ENCODE results near the gene P3H3. TPM values are rescaled to one million over a fixed set of nuclear protein-coding genes. Genes with fewer than 3 reads are reported as not detected.

P3H3 gene
- total RNA-seq, 4 donors from 2014 or later, result 5.0 to 30.5 (median 14.3) TPM

DNA sequence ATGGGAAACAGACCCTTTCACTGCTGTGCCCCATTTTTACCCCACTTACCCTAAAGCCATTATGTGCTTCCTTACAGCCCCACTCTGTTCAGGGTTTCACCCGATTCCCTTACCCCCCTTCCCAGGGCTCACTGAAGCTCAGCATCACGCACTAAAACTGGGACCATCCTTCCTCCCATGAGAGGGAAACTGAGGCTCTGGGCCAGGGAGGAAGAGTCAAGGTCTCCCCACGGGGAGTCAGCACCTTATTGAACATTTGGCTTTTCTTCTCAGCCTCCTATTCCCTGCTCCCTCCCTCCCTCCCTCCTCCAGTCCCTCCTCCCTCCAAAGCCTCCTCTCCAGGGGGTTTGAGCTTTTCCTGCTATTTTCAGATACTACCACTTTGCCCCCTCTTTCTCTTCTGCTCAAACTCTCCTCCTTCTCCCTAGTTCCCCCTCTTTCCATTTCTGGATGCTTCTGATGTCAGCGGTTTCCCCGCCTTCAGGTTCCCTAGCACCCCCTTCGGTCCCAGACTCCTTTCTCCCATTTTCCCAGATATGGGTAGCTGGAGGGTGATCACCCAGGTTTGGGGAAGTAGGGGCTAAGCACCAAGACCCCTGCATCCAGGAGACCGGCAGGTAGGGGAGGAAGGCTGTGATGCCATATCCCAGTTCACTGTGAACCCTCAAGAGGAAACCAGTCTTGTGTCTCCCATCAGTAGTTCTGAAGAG, 5.6 kb upstream of the P3H3 start:
- DNase-seq (ENCODE audit: low spot score in 2 of 2), result no peak
- TF ChIP-seq POLR2AphosphoS5 (IDR thresholded peaks at IDR 0.05) (no peak), CTCF (IDR thresholded peaks at IDR 0.05) (no peak), EP300 (IDR thresholded peaks at IDR 0.05) (no peak), POLR2A (IDR thresholded peaks at IDR 0.05) (no peak)
- 58% methylated on average over 7 of the region's 7 CpGs for WGBS
- Histone ChIP-seq H3K36me3 (no peaks in the 10 kb centered on the region), H3K4me1 (peaks cover 33% of the 10 kb centered on the region), H3K9me3 (no peaks in the 10 kb centered on the region), H3K4me3 (no peak overlapping the region), H3K27me3 (peaks cover 42% of the 10 kb centered on the region), H3K27ac (no peak overlapping the region)

- Histone ChIP-seq H3K36me3 (no peaks in the 10 kb centered on the region), H3K4me3 (no peak overlapping the region), H3K9me3 (no peaks in the 10 kb centered on the region), H3K27ac (no peak overlapping the region), H3K27me3 (peaks cover 42% of the 10 kb centered on the region), H3K4me1 (peaks cover 41% of the 10 kb centered on the region)
- no peak for DNase-seq (ENCODE audit: low spot score in 2 of 2)
- TF ChIP-seq CTCF (IDR thresholded peaks at IDR 0.05) (no peak), POLR2A (IDR thresholded peaks at IDR 0.05) (no peak), EP300 (IDR thresholded peaks at IDR 0.05) (no peak), POLR2AphosphoS5 (IDR thresholded peaks at IDR 0.05) (no peak)
- WGBS, result 66% methylated on average over 6 of the region's 12 CpGs
Measured at GRCh38 chr12:6823182-6824084, 4.8 kb upstream of the P3H3 start.

DNA sequence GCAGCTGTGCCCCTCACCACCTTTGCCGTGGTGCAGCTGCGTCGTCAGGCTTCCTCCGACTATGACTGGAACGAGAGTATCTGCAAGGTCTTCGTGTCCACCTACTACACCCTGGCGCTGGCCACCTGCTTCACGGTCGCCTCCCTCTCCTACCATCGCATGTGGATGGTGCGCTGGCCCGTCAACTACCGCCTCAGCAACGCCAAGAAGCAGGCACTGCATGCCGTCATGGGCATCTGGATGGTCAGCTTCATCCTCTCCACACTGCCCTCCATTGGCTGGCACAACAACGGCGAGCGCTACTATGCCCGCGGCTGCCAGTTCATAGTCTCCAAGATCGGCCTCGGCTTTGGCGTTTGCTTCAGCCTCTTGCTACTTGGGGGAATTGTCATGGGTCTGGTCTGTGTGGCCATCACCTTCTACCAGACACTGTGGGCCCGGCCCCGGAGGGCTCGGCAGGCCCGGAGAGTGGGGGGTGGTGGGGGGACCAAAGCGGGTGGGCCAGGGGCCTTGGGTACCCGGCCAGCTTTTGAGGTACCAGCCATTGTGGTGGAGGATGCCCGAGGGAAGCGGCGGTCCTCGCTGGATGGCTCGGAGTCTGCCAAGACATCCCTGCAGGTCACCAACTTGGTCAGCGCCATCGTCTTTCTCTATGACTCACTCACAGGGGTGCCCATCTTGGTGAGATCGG, 4.0 kb upstream of the P3H3 start:
- WGBS, result 85% methylated on average over 28 of the region's 37 CpGs
- peaks cover 47% of the 10 kb centered on the region for H3K4me1 ChIP-seq
- no peak for DNase-seq (ENCODE audit: low spot score in 2 of 2)
- H3K4me3 ChIP-seq, result no peak overlapping the region
- H3K36me3 ChIP-seq, result no peaks in the 10 kb centered on the region
- no peak for TF ChIP-seq POLR2AphosphoS5 (IDR thresholded peaks at IDR 0.05)
- TF ChIP-seq POLR2A (IDR thresholded peaks at IDR 0.05), result no peak
- TF ChIP-seq EP300 (IDR thresholded peaks at IDR 0.05), result no peak
- TF ChIP-seq CTCF (IDR thresholded peaks at IDR 0.05), result no peak
- no peaks in the 10 kb centered on the region for H3K9me3 ChIP-seq
- peaks cover 42% of the 10 kb centered on the region for H3K27me3 ChIP-seq
- H3K27ac ChIP-seq, result no peak overlapping the region

GRCh38 chr12:6824901-6825381, 3.3 kb upstream of the P3H3 start:
- peaks cover 42% of the 10 kb centered on the region for H3K27me3 ChIP-seq
- no peak overlapping the region for H3K4me3 ChIP-seq
- TF ChIP-seq POLR2AphosphoS5 (IDR thresholded peaks at IDR 0.05) (no peak), POLR2A (IDR thresholded peaks at IDR 0.05) (no peak), CTCF (IDR thresholded peaks at IDR 0.05) (no peak), EP300 (IDR thresholded peaks at IDR 0.05) (no peak)
- H3K9me3 ChIP-seq, result no peaks in the 10 kb centered on the region
- 45% methylated on average over 12 of the region's 12 CpGs for WGBS
- H3K27ac ChIP-seq, result no peak overlapping the region
- no peaks in the 10 kb centered on the region for H3K36me3 ChIP-seq
- H3K4me1 ChIP-seq, result peaks cover 54% of the 10 kb centered on the region
- no peak for DNase-seq (ENCODE audit: low spot score in 2 of 2)
